HepG2 (cell line): ENCODE data around the gene VPS25. TPM values are rescaled to one million over a fixed set of nuclear protein-coding genes. Genes with fewer than 3 reads are reported as not detected.

Experiments
- HNRNPL ChIP-seq: fragments of 200-400 bp; formaldehyde crosslinking; IDR thresholded peaks from 2 replicates; pipeline ENCODE4 v1.6.1; 2017; ENCODE audit warnings: mild to moderate bottlenecking, low read depth, low read length
- RERE ChIP-seq: IDR thresholded peaks from 2 replicates; pipeline ENCODE4 v1.6.1; 2016; ENCODE audit warnings: low read depth, missing genetic modification reagents, missing compliant biosample characterization
- SIX4 ChIP-seq: sonication (generic); formaldehyde crosslinking; IDR thresholded peaks from 2 replicates; pipeline ENCODE4 v1.4.0; 2020; ENCODE audit warnings: missing genetic modification reagents
- TFDP1 ChIP-seq: IDR thresholded peaks from 2 replicates; pipeline ENCODE4 v1.6.1; 2016; ENCODE audit warnings: missing compliant biosample characterization, missing genetic modification reagents, borderline replicate concordance
- ZBTB38 ChIP-seq: sonication (generic); formaldehyde crosslinking; IDR thresholded peaks from 2 replicates; pipeline ENCODE4 v1.5.1; 2020; ENCODE audit warnings: mild to moderate bottlenecking, missing genetic modification reagents
- ZBTB42 ChIP-seq: sonication (generic); formaldehyde crosslinking; IDR thresholded peaks from 2 replicates; pipeline ENCODE4 v1.5.0; 2020; ENCODE audit warnings: mild to moderate bottlenecking, missing genetic modification reagents
- ZFP90 ChIP-seq: sonication (generic); formaldehyde crosslinking; IDR thresholded peaks from 2 replicates; pipeline ENCODE4 v1.8.0; 2022; ENCODE audit warnings: missing genetic modification reagents, mild to moderate bottlenecking, inconsistent platforms, borderline replicate concordance
- ZHX2 ChIP-seq, 2 experiments: sonication (generic) in 1 of 2; formaldehyde crosslinking in 1 of 2; IDR thresholded peaks; 2 replicates each; pipeline versions ENCODE4 v1.6.1 to v1.9.0; 2014 to 2022; ENCODE audit warnings: antibody characterized with exemption in 1 of 2, borderline replicate concordance in 1 of 2, inconsistent platforms in 1 of 2, low read depth in 1 of 2, missing genetic modification reagents in 1 of 2
- ZNF367 ChIP-seq: sonication (generic); formaldehyde crosslinking; IDR thresholded peaks from 2 replicates; pipeline ENCODE4 v1.4.0; 2020; ENCODE audit warnings: missing genetic modification reagents, borderline replicate concordance
- ZNF800 ChIP-seq: sonication (generic); formaldehyde crosslinking; IDR thresholded peaks from 2 replicates; pipeline ENCODE4 v1.4.0; 2020; ENCODE audit warnings: missing genetic modification reagents
- polyA plus RNA-seq, 8 experiments: library from polyadenylated mRNA; depleted of rRNA in 3 of 8; stranded (reverse) in 7 of 8; unstranded in 1 of 8; fragments of >200 nt; fragmentation: Illumina TruSeq in 4 of 8; extraction: Trizol in 4 of 8; gene quantifications; 2 replicates each; pipeline versions ENCODE4 v1.2.1 to v1.2.3, GENCODE V29; 2011 to 2016; ENCODE audit warnings: low read depth in 4 of 8, missing spikeins in 1 of 8, mixed read lengths in 1 of 8; ENCODE audit not compliant: insufficient read depth in 1 of 8
- total RNA-seq, 5 experiments: library from RNA; depleted of rRNA; stranded (reverse); fragments of >200 nt; fragmentation: Illumina TruSeq; extraction: Trizol; gene quantifications; 2 replicates each; pipeline ENCODE4 v1.2.3, GENCODE V29; 2016; ENCODE audit warnings: low read depth in 1 of 5

VPS25 gene
- total and polyA plus RNA-seq, 2 of the 13 experiments (the other 11 are each of a cell fraction or from before 2014, with no cell fraction given) = 161 to 249 TPM

- TF ChIP-seq RERE = 0 out of 2 replicates have a peak, but pooled peaks have one; percentile 37
- no peak; the same call in 1 of the 2 replicates for TF ChIP-seq SIX4
- no peak; the same call in 1 of the 2 replicates for TF ChIP-seq ZFP90 (CRISPR knock-in tag)
- no peak; the same call in 1 of the 2 replicates for TF ChIP-seq ZNF800
- TF ChIP-seq ZBTB38 = peak; percentile 24; the same call in 1 of the 2 replicates
- TF ChIP-seq ZBTB42 = no peak
- TF ChIP-seq ZHX2 (IDR thresholded peaks at IDR 0.05; ENCODE audit: low read depth) = no peak
- 0 out of 2 replicates have a peak, but pooled peaks have one; percentile 38 for TF ChIP-seq ZHX2 (CRISPR knock-in tag; IDR thresholded peaks at IDR 0.05; ENCODE audit: borderline replicate concordance)
- peak; percentile 42; the same call in 1 of the 2 replicates for TF ChIP-seq TFDP1 (CRISPR knock-in tag)
- TF ChIP-seq ZNF367 = no peak
- TF ChIP-seq HNRNPL = peak; percentile 64; the same call in 1 of the 2 replicates
Observed at GRCh38 chr17:42779936-42780850, 6.9 kb downstream of the VPS25 start, which contains the start of gene WNK4 (continued).
